ENCODE results near the gene RADIL.

DNA sequence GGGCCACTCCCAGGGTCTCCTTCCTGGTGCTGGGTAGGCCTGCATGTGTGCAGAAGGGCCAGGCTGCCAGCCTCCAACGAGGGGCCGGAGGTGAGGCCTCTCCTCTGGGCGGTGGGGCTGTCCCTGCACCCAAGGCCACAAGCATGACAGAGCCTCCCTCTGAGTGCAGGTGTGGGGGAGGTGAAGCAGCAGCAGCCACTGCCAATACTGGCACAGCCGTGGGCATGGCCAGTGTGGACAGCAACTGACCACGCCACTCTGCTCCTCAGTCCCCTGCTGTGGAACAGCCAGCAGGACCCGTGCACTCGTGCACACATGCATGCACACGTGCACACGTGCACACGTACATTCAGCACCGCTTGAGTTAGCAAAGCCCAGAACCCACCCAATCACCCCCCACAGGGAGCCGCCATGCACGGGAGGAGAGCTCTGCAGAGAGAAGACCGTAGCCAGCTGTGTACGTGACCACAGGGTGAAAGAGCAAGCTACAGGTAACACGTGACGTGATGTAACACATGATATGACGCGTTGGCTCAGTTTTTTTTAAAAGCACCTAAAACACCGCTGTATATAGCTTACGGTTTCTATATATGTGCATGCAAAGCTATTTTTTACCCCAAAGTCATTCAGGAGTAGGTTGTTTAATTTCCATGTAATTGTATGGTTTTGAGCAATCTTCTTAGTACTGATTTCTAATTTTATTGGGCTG, 44.7 kb downstream of the RADIL start:
- TF ChIP-seq HCFC1 (IDR thresholded peaks at IDR 0.05; ENCODE audit: low read depth, low read length), result no peak
- TF ChIP-seq MEF2D (tag; conservative IDR thresholded peaks at IDR 0.05; ENCODE audit: low read depth), result no peak
- TF ChIP-seq, protein P1, sequence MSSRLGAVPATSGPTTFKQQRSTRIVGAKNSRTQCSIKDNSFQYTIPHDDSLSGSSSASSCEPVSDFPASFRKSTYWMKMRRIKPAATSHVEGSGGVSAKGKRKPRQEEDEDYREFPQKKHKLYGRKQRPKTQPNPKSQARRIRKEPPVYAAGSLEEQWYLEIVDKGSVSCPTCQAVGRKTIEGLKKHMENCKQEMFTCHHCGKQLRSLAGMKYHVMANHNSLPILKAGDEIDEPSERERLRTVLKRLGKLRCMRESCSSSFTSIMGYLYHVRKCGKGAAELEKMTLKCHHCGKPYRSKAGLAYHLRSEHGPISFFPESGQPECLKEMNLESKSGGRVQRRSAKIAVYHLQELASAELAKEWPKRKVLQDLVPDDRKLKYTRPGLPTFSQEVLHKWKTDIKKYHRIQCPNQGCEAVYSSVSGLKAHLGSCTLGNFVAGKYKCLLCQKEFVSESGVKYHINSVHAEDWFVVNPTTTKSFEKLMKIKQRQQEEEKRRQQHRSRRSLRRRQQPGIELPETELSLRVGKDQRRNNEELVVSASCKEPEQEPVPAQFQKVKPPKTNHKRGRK (tag; IDR thresholded peaks at IDR 0.05), result no peak
- no peak for TF ChIP-seq TRIM24 (IDR thresholded peaks at IDR 0.05)
- TF ChIP-seq CREB1 (IDR thresholded peaks at IDR 0.05), result no peak
- no peak for TF ChIP-seq CREB1 (CRISPR knock-in tag; IDR thresholded peaks at IDR 0.05)
- TF ChIP-seq TAF1 (IDR thresholded peaks at IDR 0.05; ENCODE audit: control insufficient read depth, extremely low read depth, insufficient read depth, low read length, severe bottlenecking), result no peak
- no peak for TF ChIP-seq NFYB (IDR thresholded peaks at IDR 0.05; ENCODE audit: extremely low read depth, insufficient read length)
- TF ChIP-seq CTCF (IDR thresholded peaks at IDR 0.05 in 2 of 3, conservative IDR thresholded peaks at IDR 0.05 in 1 of 3; ENCODE audit: insufficient read depth in 2 of 3, low read depth in 1 of 3, low read length in 3 of 3), result no peak
- no peak for TF ChIP-seq POLR3A (IDR thresholded peaks at IDR 0.05; ENCODE audit: borderline replicate concordance, extremely low read depth, insufficient read depth, insufficient read length)
- TF ChIP-seq TBP (optimal IDR thresholded peaks at IDR 0.05; ENCODE audit: low read depth, low read length), result no peak
- TF ChIP-seq ZNF239 (CRISPR knock-in tag; IDR thresholded peaks at IDR 0.05), result no peak
